GM19239 (cell line): ENCODE measurements around the gene PLCB3.
"Not testable (repeated sequence)": the region's sequence is repeated elsewhere in the genome, so short reads cannot be mapped to it uniquely, and the experiment has no call there.

Experiments used
- DNase-seq: peaks from one replicate; pipeline ENCODE4 v3.0.0; 2011; ENCODE audit warnings: low spot score; ENCODE audit not compliant: insufficient read length
- FAIRE-seq: peaks from 2 replicates; lab custom pipeline; 2011; peaks lifted over from hg19 to GRCh38; lab: Jason Lieb, UNC

The PLCB3 gene

GRCh38 chr11:64315667-64316526 is 64.6 kb downstream of the PLCB3 start:
- DNase-seq, FAIRE-seq: not testable (repeated sequence)

- FAIRE-seq: peak; percentile 54
- DNase-seq: no peak
Measured at GRCh38 chr11:64316672-64317324, 65.5 kb downstream of the PLCB3 start.

GRCh38 chr11:64317325-64317960 is 66.1 kb downstream of the PLCB3 start, which contains the start of gene TRMT112:
TRMT112 (minus strand) TSS chr11:64317559; CDS start chr11:64317526, 33 bp downstream.
- FAIRE-seq (peak; percentile 100), DNase-seq (peak; percentile 98)

- DNase-seq: peak; percentile 94
- no peak for FAIRE-seq
Measured at GRCh38 chr11:64317961-64318765, 66.8 kb downstream of the PLCB3 start, which contains the start of gene PRDX5. PRDX5 (plus strand) TSS chr11:64318121; CDS start chr11:64318216, 95 bp downstream.
